Mucosa of rectum (tissue), 2 donors: ENCODE data around the gene LONRF2.

Experiments
- H3K27ac ChIP-seq, 2 donors: one replicate each; pipeline ENCODE4 v1.7.0; 2013; ENCODE audit warnings: inconsistent platforms in 2 of 2, low read depth in 2 of 2, low read length in 2 of 2
- H3K27me3 ChIP-seq, 2 donors: one replicate each; pipeline ENCODE4 v1.7.0; 2013; ENCODE audit warnings: low read length in 2 of 2; ENCODE audit not compliant: control insufficient read depth in 2 of 2, insufficient read depth in 2 of 2
- H3K36me3 ChIP-seq, 2 donors: one replicate each; pipeline ENCODE4 v1.7.0; 2013; ENCODE audit warnings: low read length in 2 of 2; ENCODE audit not compliant: control insufficient read depth in 2 of 2, insufficient read depth in 2 of 2
- H3K4me1 ChIP-seq, 2 donors: one replicate each; pipeline ENCODE4 v1.7.0; 2013; ENCODE audit warnings: low read length in 2 of 2, mild to moderate bottlenecking in 1 of 2; ENCODE audit not compliant: control insufficient read depth in 2 of 2, insufficient read depth in 2 of 2
- H3K4me3 ChIP-seq, 2 donors: one replicate each; pipeline ENCODE4 v1.7.0; 2013; ENCODE audit warnings: low read length in 2 of 2
- H3K9ac ChIP-seq, 2 donors: one replicate each; pipeline ENCODE4 v1.7.0; 2013; ENCODE audit warnings: low read length in 2 of 2, low read depth in 1 of 2, mild to moderate bottlenecking in 1 of 2
- H3K9me3 ChIP-seq, 2 donors: one replicate each; pipeline ENCODE4 v1.7.0; 2013; ENCODE audit warnings: low read length in 2 of 2; ENCODE audit not compliant: control insufficient read depth in 2 of 2
- donor health status: healthy.
- donor health status: Normal muscosa, but diverticular disease.

LONRF2 gene

DNA sequence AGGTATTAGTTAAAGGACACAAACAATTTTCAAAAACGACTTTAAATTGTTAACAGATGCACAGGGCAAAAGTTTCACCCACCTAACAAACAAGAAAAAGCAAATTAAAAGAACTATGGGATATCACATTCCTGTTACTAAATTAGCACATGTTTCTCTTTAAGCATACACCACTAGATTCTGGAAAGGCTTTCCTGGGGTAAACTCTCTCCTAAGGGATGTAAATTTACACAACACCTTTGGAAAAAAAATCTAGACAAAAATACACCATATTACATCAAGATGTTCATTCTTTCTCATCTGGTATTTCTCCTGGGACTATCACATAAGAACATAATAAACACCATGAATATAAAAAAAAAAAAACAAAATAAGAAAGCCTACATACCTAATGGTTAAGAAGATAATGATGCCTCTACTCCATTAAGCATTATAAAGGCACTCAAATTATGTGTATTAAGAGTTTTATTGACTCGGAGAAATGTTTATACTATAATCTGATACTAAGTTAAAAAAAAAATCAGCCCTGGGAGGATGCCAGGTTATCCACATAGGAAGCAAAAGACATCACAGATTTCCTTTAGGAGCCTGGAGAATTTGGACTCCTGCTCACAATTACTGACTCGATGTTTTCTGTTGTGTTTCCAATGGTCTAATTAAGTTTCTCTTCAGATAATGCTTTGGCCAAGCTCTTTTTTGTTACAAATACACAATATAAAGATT is 97.2 kb downstream of the LONRF2 start:
- Histone ChIP-seq H3K36me3 (no peaks in the 10 kb centered on the region), H3K4me1 (no peaks in the 10 kb centered on the region), H3K27me3 (no peaks in the 10 kb centered on the region), H3K27ac (no peak overlapping the region), H3K4me3 (no peak overlapping the region), H3K9ac (no peak overlapping the region), H3K9me3 (no peaks in the 10 kb centered on the region)

DNA sequence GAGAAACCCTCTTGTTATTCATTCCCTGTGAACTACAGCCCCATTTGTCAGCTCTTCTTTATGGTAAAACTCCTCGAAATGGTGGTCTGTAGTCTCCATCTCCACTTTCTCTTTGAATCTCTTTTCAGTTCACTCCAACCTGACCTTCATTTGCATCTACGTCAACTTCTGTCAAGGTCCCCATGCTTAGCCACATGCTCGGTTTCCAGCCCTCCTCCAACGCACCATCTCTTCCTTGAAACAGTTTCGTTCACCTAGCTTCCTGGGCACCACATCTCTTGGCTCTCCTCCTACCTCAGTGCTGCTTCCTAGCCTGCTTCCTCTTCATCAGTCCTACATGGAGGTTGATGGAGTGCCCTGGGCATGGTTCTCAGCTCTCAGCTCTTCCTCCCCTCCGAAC is 98.8 kb downstream of the LONRF2 start:
- Histone ChIP-seq H3K4me1 (no peaks in the 10 kb centered on the region), H3K27ac (no peak overlapping the region), H3K36me3 (no peaks in the 10 kb centered on the region), H3K9ac (no peak overlapping the region), H3K4me3 (no peak overlapping the region), H3K27me3 (no peaks in the 10 kb centered on the region), H3K9me3 (no peaks in the 10 kb centered on the region)
